ENCODE data around the gene SH3YL1.

The SH3YL1 gene

DNA sequence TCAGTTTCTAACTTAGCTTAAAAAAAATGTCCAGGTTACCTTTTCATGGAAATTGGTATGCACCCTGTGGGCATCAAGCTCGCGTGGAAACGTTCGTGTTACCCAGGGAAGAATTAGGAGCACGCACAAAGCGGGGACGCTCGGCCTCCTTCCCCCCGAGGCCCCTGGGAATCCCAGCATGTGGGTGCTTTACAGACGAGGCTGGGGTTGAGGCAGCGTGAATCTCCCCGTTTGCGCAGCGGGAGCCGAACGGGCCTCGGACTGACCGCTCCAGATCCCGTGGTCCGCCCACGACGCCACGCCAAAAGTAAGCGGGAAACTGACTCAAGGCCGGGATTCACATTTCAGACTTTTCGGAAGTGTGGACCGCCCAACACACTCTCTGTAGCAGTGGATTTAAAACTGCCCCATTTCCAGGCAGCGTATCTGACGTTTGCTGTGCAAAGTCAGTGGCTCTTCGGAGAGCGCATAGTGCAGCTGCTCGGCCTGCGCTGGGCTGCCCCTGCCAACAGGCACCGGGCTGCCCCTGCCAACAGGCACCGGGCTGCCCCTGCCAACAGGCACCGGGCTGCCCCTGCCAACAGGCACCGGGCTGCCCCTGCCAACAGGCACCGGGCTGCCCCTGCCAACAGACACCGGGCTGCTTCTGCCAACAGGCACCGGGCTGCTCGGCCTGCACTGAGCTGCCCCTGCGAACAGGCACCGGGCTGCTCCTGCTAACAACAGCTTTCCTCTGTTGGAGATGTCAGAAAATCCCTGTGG, 49.7 kb downstream of the SH3YL1 start:
- no peak for DNase-seq (ENCODE audit: low read depth)

DNA sequence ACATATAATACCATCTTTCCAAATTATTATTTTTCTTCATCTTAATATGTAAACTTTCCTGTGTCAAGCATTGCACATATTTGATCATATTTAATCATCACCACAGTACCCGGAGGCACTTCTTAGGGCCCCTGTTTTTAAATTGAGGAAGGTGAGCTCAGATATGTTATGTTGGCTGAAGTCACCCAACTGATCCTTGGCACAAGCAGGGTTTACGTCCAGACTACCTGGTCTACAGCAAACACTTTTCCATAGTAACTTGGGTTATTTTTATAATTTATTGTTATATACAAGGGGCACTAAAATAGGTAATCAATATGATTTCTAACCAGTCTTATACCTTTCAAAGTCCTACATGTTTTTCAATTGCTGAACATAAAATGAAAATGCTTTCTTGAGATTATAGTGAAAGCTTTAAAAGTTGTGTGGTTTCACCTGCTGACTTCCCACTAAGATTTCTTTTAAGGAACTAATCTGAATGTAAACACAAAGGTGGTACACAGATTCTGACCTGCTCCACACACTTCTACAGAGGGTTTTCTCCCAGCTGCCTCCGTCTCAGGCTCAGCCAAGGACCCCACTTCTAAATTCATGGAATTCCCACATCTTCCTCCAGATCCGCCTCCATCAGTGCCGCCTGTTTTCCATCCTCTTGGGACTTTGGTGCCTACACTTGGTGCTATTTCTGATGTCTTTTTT, 52.2 kb downstream of the SH3YL1 start:
- DNase-seq (ENCODE audit: low read depth) = no peak

DNA sequence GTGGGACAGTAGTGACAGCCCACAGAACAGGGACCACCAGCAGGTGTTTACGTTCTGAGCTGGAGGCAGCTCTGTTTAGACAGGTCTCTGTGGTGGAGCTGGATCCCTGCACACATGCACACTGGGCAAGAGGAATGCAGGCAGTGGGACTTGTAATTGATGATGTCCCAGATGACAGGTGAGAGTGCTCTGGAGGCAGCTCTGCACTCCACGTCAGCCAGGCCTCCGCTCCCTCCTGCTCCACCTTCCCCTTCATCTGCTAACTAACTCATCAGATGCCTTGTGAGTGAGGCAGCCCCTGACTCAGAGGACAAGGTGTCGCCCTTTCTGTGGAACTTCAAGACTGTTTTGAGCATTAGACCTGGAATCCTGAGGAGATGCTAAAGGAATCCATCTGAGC, 53.2 kb downstream of the SH3YL1 start:
- no peak for DNase-seq (ENCODE audit: low read depth)

DNA sequence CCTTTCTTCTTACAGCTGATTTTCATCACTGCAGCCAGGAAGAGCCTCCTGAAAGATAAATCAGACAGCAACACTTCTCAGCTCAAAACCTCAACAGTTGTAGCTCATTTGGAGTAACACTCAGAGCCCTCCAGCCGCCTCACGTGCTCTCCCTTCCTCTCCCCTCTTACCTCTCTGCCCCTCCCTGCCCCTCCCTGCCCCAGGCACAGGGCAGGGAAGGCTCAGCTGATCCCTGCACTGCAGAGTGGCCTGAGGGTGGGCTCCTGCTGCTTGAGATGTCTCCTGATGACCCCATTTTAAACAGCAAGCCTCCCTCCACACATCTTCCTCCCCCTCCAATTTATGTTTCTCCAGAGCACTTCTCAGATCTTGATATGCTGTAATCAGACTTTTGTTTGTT, 54.4 kb downstream of the SH3YL1 start:
- DNase-seq (ENCODE audit: low read depth) = no peak

DNA sequence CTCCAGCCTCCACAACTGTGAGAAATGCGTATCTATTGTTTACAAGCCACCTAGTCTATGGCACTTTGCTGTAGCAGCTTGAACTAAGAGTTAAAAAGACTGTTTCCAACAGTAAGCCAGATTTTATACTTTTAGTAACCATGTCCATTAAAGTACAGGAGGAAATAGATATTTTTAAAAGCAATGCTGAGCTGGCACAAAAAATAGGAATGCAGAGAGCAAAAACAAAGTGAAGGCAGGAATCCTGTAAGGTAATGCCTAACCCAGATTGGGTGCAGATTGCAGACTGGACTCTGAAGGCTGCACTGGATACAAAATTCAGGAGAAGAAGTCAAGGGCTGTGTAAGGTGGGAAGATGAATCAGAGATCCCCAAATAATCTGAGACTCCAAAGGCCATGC, 55.5 kb downstream of the SH3YL1 start:
- no peak for DNase-seq (ENCODE audit: low read depth)

DNA sequence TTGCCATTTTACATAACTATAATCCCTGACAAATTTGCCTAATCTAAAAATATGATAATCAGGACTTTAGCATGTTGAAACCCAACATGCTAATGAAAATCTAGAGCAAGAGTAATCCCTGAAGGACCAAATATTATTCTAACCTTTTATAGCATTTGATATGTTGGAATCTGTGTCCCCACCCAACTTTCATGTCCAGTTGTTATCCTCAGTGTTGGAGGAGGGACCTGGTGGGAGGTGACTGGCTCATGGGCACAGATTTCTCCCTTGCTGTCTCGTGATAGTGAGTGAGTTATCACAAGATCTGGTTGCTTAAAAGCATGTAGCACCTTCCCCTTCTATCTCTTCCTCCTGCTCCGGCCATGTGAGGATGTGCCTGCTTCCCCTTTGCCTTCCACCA, 59.8 kb downstream of the SH3YL1 start:
- no peak for DNase-seq (ENCODE audit: low read depth)

DNA sequence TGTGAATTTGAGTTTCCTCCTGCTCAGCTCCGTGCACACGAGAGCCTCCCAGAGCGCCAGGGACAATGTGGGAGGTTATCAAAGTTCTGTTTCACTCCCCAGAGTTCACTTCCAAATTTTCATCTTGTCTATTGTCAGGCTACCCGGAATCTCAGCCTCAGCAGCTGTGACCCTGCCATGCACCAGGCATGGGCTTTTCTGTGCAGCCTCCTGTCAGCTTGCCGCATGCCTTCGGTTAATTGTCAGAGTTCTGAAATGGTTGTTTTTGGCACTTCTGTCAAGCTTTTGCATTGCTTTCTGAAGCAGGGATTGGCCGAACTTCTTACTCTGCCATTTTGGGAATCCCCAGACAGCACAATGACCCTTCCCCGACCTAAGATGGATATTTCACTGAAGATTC, 60.4 kb downstream of the SH3YL1 start:
- DNase-seq (ENCODE audit: low read depth) = no peak

DNA sequence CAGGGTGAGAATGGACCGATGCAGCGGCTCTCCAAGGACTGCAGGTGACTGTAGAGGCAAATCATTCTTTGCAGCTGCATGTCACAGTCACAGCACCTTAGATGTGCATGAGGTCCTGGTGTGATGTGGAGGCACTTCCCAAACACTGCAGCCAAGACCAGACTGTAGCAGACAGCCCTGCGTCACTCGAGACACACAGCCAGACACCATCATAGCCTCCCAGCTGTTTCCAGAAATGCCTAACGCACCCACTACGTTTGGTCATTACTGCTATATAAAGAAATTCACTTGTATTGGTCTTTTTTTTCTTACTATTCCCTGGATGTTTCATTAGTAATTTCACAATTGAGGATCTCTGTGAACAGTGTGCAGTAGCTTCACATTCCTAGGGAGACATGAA, 60.9 kb downstream of the SH3YL1 start:
- DNase-seq (ENCODE audit: low read depth) = no peak

DNA sequence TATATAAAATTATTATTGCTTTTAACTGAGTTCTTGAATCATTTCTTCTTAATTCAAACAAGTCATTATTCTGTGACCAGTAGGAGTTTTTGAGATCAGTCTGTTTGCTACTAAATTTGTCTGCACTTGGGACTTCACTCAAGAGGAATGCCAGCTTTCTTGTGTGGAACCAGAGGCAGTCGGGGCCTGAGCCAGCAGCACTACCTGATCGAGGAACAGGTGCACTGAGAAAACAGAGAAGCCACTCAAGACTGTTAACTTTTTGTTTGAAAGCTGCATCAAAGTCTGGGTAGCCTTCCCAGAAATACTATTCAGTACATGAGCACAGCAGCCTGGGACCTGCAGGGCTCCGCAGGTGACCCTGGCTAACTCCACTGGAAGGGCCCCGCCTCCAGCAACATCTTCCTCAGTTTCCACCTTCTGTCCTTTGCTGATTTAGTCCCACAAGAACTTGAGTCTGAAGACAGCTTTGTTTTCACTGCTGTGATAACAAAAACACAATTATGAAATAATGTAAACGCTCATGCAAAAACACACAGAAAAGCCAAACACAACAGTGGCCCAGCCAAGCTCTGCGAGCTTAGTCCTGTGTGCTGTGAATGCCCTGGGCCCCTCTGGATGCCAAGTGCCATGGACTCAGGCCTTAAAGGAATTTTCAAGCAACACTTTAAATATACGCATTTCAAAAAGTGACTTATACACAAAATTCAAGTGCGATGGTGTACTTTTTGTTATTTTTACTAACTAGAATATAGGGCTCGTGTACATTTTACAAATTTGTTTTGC, 62.0 kb downstream of the SH3YL1 start:
- no peak for DNase-seq (ENCODE audit: low read depth)

DNA sequence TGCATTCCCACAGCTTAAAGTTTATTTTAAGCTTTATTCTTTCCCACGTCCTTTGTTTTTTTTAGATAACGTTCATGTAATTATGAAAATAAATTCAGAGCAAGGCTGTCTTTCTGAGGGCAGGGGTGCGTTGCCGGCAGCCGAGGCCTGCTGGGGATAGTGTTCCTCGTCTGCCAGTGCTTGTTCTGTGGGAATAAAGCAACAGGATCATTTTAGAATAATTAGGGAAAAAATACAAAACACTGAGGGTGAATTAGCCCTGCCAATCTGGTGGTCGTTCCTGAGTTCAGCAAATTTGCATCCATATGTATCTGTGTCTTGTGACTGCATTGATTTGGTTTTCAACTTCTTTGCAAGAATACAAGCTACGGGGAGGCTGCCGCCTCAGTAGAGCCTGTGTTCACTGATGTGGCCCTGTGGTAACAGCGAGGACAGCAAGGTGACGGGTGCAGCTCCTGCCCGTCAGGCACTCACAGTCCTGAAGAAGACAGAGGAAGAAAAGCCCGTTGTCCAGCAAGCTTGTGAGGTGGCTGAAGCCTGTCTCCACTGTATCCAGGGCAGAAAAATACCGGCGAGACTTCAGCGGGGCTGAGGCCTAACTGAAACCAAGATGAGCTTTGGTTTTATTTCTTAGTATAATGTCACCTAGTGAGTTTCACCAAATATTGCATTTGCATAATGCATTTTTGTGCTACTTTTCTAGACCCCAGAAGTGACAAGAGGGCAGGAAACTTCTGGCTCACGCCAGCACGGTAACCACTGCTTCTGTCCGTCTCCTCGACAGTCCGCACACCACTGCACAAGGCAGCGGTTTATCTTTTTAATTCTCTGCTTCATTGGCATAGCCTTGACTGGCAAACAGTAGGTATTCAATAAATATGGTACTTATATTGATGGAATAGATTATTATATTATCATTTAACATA, 64.5 kb downstream of the SH3YL1 start:
- DNase-seq (ENCODE audit: low read depth) = no peak

DNA sequence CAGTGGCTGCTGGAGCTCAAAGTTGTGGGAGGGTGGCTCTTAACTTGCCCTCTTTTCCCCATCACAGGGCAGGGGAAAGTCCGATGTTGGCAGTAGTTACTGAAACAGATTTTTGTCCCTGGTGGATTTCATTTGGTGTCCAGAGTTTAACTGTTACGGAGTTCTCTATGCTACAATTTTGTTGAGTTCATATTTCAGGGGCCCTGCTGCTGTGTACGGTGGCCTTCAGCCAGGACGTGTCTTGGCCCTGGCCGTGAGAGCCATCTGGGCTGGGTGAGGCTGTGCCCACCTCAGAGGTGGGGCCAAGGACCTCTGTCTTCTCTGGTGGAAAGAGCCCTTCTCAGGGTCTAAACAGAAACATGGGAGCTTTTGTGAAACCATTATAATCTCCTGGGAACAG, 67.4 kb downstream of the SH3YL1 start:
- no peak for DNase-seq (ENCODE audit: low read depth)

DNA sequence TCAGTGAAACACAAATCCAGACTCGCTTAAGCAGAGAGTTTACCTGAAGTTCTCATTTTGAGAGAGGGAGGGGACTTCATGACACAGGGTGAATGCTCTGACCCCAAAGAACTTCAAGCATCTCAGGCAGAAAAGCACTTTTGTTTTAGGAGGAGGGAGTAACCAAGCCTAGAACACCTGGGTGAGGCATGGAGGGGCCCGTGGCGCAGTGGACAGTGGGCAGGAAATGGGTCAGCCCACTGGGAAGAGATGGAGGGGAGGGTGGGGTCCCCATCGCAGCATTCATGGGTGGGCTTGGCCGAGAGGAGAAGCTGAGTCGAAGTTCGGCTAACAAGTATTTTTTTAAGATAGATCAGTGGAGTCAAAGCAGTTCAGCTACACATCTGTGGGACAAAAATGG, 67.9 kb downstream of the SH3YL1 start:
- no peak for DNase-seq (ENCODE audit: low read depth)

DNA sequence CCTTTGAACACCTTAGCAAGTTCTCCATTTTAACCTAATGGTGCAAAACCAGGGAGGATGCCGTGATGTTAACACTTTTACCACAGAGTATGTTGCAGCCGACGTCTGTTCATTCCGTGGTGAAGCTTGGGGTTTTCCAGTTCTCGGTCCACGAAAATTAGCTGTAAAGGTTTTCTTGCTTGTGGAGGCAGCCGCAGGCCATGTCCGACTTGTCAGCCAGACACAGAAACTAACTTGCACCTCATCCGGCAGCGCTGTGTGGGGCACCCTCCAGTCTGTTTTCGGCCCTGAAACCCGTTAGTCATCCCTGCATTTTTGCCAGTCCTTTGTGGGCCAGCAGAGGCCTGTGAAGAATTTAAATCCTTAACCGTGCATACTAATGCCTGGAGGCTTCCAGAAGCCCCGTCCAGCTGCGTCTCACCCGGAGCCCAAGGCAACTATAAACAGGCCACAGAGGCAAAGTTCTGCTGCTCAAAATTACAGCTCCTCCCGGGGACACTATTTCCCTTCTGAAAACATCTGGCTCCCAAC, 70.6 kb downstream of the SH3YL1 start:
- no peak for DNase-seq (ENCODE audit: low read depth)

DNA sequence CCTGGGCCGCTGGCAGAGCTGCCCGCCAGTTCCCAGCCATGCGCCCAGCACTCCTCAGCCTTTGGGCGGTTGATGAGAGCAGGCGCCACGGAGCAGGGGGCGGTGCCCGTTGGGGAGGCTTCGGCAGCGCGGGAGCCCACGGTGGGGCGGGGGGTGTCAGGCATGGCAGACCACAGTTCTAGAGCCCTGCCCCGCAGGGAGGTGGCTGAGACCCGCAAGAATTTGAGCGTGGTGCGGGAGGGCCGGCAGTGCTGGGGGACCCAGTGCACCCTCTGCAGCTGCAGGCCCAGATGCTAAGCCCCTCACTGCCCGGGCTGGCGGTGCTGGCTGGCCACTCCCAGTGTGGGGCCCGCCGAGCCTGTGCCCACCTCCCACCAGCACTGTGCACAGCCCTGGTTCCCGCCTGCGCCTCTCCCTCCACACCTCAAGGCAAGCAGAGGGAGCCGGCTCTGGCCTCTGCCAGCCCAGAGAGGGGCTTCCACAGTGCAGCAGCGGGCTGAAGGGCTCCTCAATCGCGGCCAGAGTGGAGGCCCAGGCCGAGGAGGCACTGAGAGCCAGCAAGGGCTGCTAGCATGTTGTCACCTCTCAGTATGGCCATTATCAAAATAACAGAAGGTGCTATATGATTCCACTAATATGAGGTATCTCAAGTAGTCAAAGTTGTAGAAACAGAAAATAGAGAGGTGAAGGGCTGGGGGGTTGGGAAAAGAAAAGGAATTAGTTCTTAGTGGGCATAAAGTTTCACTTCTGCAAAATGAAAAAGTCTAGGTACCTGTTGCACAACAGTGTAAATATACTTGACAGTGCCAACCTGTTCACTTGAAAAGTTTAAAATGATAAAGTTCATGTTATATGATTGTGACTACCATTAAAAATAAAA, 72.3 kb downstream of the SH3YL1 start:
- DNase-seq (ENCODE audit: low read depth) = no peak

DNA sequence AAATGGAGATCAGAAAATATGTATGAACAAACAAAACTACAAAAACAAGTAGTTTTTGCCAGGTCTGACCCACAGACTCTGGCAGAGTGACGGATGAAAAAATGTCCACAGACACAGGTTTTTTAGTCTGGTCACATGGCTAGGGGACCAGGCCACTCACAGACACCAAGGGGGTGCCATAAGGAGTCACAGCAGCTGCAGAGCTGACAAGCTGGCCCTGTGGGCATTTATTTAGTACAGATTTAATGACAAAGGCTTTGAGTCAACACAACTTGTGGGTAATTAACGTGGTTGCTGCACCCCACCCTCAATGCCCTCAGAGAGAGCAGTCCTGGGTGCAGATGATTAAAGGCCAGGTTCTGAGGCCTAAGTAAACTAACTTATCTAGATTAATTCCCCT, 76.0 kb downstream of the SH3YL1 start:
- no peak for DNase-seq (ENCODE audit: low read depth)

DNA sequence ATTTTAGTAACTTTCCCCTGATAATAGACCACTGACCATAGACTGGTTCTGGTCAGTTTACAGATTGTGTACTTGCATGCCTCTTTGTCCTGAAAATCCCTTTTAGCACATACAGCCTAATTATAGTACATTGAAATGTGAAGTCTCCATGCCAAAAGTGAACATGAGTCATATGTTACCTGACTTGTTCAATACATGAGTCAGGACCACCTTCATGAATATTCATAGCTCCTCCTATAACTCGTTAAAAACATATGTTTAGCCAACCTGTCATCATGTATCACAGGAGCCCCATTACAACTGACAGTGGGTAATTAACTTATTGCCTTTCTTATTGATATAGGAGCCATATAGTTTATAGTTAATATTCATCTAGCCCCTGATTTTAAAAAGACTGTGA, 78.6 kb downstream of the SH3YL1 start:
- DNase-seq (ENCODE audit: low read depth) = no peak

DNA sequence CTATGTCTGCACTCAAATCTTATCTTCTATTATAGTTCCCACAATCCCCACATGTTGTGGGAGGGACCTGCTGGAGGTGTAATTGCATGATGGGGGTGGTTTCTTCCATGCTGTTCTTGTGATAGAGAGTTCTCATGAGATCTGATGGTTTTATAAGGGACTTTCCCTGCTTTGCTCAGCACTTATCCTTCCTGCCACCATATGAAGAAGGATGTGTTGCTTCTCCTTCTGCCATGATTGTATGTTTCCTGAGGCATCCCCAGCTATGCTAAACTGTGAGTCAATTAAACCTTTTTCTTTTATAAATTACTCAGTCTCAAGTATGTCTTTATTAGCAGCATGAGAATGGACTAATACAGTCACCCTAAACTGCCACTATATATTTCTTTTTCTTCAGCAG, 79.1 kb downstream of the SH3YL1 start:
- no peak for DNase-seq (ENCODE audit: low read depth)

DNA sequence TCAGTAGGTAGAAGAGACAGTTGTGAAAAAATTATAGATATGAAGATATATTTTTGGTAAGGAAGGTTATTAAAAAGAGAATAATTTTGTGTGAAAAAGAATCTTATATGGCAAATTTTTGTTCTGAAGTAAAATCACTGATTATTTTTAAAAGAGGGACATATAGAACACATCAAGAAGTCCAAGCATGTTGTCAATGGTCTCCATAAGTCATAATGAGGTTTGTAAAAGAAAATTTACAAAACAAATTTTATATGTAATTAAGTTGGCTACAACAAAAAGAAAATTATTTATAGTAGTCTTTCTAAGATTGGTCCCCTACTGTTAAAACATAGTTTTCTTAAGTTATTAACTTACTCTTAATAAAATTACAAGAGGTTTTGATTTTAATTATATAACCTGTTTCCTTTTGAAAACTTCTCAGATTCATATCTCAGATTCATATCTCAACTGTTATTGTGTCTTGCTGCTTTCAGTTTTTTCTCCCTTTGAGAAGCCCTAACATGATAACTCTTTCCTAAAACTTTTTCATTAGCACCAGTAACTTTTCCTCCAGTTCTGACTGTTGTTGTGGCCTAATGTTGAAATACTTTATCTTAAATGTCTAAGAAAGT, 81.2 kb downstream of the SH3YL1 start:
- no peak for DNase-seq (ENCODE audit: low read depth)

DNA sequence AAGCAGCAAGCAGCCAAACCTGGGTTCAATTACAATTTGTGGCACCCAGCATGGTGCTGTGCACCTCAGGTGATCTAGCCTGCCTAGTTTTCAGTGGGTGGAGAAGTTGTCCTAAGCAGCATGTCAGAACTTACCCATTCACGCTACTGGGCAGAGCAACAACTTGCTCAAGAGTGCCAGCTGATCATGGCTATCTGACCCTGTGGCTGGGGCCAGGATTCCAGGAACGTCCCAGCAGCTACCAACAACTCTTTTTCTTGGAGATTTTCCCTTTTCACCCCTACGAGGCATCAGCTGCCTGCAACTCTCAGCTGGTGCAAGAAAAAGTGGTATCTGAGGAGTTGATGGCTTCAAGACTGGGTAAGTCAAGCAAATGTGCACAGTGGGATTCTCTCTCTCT, 83.5 kb downstream of the SH3YL1 start:
- DNase-seq (ENCODE audit: low read depth) = no peak

DNA sequence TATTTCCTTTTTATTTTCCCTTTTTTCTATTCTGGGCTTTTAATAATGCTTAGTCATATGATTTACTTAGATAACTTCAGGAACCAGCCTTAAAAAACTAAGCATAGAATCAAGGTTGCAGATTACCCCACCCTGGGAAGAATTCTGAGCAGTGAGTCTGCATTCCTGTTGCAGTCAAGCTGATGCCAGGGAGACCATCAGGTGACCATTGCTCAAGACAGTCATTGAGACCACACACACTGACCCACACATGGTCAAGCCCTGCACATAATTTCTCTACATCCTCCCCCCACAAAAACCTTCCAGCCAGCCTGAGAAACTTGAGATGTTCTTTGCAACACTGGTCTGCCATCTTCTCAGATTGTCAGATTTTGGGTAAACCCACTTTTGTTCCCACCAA, 83.9 kb downstream of the SH3YL1 start:
- DNase-seq (ENCODE audit: low read depth) = no peak
